CD4-positive, alpha-beta T cell (primary cell): Measurements from ENCODE around the gene OPN3. TPM values are rescaled to one million over a fixed set of nuclear protein-coding genes. Genes with fewer than 3 reads are reported as not detected.

Experiments
- ATAC-seq: fragments of 200-7000 bp; cut with Tn5 transposase; one replicate; pipeline ENCODE4 v1.10.0; 2022; ENCODE audit warnings: mild to moderate bottlenecking; ENCODE audit not compliant: poor library complexity
- CTCF ChIA-PET: fragments of 350-600 bp; sonication (Branson Sonifier 250); formaldehyde crosslinking; loops from one replicate; lab custom pipeline; 2021; ENCODE audit warnings: antibody characterized with exemption, inconsistent platforms; lab: Charles Lee
- POLR2A ChIA-PET: fragments of 350-600 bp; sonication (Branson Sonifier 250); formaldehyde crosslinking; loops from one replicate; lab custom pipeline; 2021; ENCODE audit warnings: antibody characterized with exemption, inconsistent platforms; lab: Charles Lee
- DNase-seq, 14 experiments: peaks; one replicate each; pipeline ENCODE4 v3.0.0-alpha.2; 2013 to 2020; ENCODE audit warnings: mixed read lengths in 2 of 14
- H3K27ac ChIP-seq, 2 donors: one replicate each; pipeline versions ENCODE4 v1.5.1 to v1.7.0; 2013; ENCODE audit warnings: low read length in 2 of 2, low read depth in 1 of 2, mild to moderate bottlenecking in 1 of 2
- H3K27me3 ChIP-seq, 2 experiments: 1 replicate in 1 of 2; 2 replicates in 1 of 2; pipeline versions ENCODE4 v1.6.1 to v1.7.0; 2013; ENCODE audit warnings: low read length in 2 of 2, control low read depth in 1 of 2, mild to moderate bottlenecking in 1 of 2, moderate library complexity in 1 of 2; ENCODE audit not compliant: insufficient read depth in 2 of 2, control insufficient read depth in 1 of 2
- H3K36me3 ChIP-seq: one replicate; pipeline ENCODE4 v1.6.1; 2013; ENCODE audit warnings: low read length, control low read depth; ENCODE audit not compliant: insufficient read depth
- H3K4me1 ChIP-seq: one replicate; pipeline ENCODE4 v1.6.1; 2013; ENCODE audit warnings: low read length, control low read depth; ENCODE audit not compliant: insufficient read depth
- H3K4me3 ChIP-seq: one replicate; pipeline ENCODE4 v1.5.1; 2013; ENCODE audit warnings: mild to moderate bottlenecking, low read length, moderate library complexity
- H3K9me3 ChIP-seq, 2 experiments: 1 replicate in 1 of 2; 2 replicates in 1 of 2; pipeline versions ENCODE4 v1.6.1 to v1.7.0; 2013; ENCODE audit warnings: low read length in 2 of 2, mild to moderate bottlenecking in 2 of 2, control low read depth in 1 of 2, moderate library complexity in 1 of 2; ENCODE audit not compliant: control insufficient read depth in 1 of 2, insufficient read depth in 1 of 2
- H3K27ac Mint-ChIP-seq: one replicate; pipeline ENCODE4 v1.8.0; 2020; ENCODE audit warnings: mixed read lengths
- H3K27me3 Mint-ChIP-seq: one replicate; pipeline ENCODE4 v1.8.0; 2021; ENCODE audit warnings: mixed read lengths
- H3K36me3 Mint-ChIP-seq: one replicate; pipeline ENCODE4 v1.8.0; 2021; ENCODE audit warnings: low read depth, mixed read lengths
- H3K4me1 Mint-ChIP-seq: one replicate; pipeline ENCODE4 v1.8.0; 2021; ENCODE audit warnings: low read depth, mixed read lengths
- H3K4me3 Mint-ChIP-seq: one replicate; pipeline ENCODE4 v1.8.0; 2020; ENCODE audit warnings: mild to moderate bottlenecking, mixed read lengths
- H3K9me3 Mint-ChIP-seq: one replicate; pipeline ENCODE4 v1.8.0; 2020; ENCODE audit warnings: mixed read lengths
- CTCF ChIP-seq: fragments of 200-600 bp; IDR thresholded peaks from one replicate; pipeline ENCODE4 v1.8.0; 2022; ENCODE audit warnings: antibody characterized with exemption, mild to moderate bottlenecking
- intact Hi-C, 2 experiments: fragments of 100-400 bp; cut with DNase I in 1 of 2; cut with micrococcal nuclease in 1 of 2; formaldehyde crosslinking; loops; one replicate each; pipeline versions ENCODE4 v1.15.1 to v1.9.0; 2023 to 2025; cut with DNase I, micrococcal nuclease
- total RNA-seq, 174 experiments: library from RNA in 2 of 174; stranded (reverse) in 2 of 174; gene quantifications; one replicate each; pipeline ENCODE4 v1.2.3 and lab custom pipeline; 2021 to 2026

Gene OPN3
- total RNA-seq, 2 experiments from 2014 or later = 1.9 to 2.3 TPM

- H3K4me3 Mint-ChIP-seq = no peak overlapping the region
- POLR2A ChIA-PET = no interaction called here
- H3K9me3 ChIP-seq = no peaks in the 10 kb centered on the region
- DNase-seq (no peak), ATAC-seq (no peak)
- H3K36me3 ChIP-seq = no peaks in the 10 kb centered on the region
- no peak overlapping the region for H3K27ac ChIP-seq
- no peak overlapping the region for H3K27ac Mint-ChIP-seq
- intact Hi-C loops = no loop called here
- CTCF ChIA-PET = no interaction called here
- TF ChIP-seq CTCF = no peak
- H3K9me3 Mint-ChIP-seq = no peaks in the 10 kb centered on the region
- no peaks in the 10 kb centered on the region for H3K27me3 ChIP-seq
- peaks cover 1% of the 10 kb centered on the region for H3K36me3 Mint-ChIP-seq
- H3K27me3 Mint-ChIP-seq = no peaks in the 10 kb centered on the region
- peaks cover 7% of the 10 kb centered on the region for H3K4me1 Mint-ChIP-seq
- peaks cover 5% of the 10 kb centered on the region for H3K4me1 ChIP-seq
- no peak overlapping the region for H3K4me3 ChIP-seq
Observed at GRCh38 chr1:241557031-241557430, 83.1 kb downstream of the OPN3 start.

- ChIA-PET POLR2A (interaction anchor here (1.0 kb wide), 1 partner anchor 19 kb away, joined by 3 read pairs; no protein-coding TSS in a partner anchor), CTCF (no interaction called here)
- no peak for TF ChIP-seq CTCF
- Histone ChIP-seq H3K9me3 (no peaks in the 10 kb centered on the region), H3K27ac (no peak overlapping the region), H3K36me3 (no peaks in the 10 kb centered on the region), H3K4me1 (peaks cover 12% of the 10 kb centered on the region), H3K27me3 (no peaks in the 10 kb centered on the region), H3K4me3 (no peak overlapping the region)
- DNase-seq = no peak
- no peak for ATAC-seq
- peaks cover 22% of the 10 kb centered on the region for H3K4me1 Mint-ChIP-seq
- intact Hi-C loops = no loop called here
- no peak overlapping the region for H3K4me3 Mint-ChIP-seq
- H3K36me3 Mint-ChIP-seq = peaks cover 5% of the 10 kb centered on the region
- H3K9me3 Mint-ChIP-seq = no peaks in the 10 kb centered on the region
- H3K27me3 Mint-ChIP-seq = no peaks in the 10 kb centered on the region
- H3K27ac Mint-ChIP-seq = no peak overlapping the region
Observed at GRCh38 chr1:241555526-241555925, 84.6 kb downstream of the OPN3 start.

- DNase-seq (no peak), ATAC-seq (no peak)
- intact Hi-C loops = no loop called here
- Histone ChIP-seq H3K27ac (no peak overlapping the region), H3K9me3 (no peaks in the 10 kb centered on the region), H3K27me3 (no peaks in the 10 kb centered on the region), H3K4me3 (no peak overlapping the region), H3K4me1 (peaks cover 12% of the 10 kb centered on the region), H3K36me3 (no peaks in the 10 kb centered on the region)
- peaks cover 25% of the 10 kb centered on the region for H3K4me1 Mint-ChIP-seq
- no peaks in the 10 kb centered on the region for H3K27me3 Mint-ChIP-seq
- H3K9me3 Mint-ChIP-seq = no peaks in the 10 kb centered on the region
- H3K36me3 Mint-ChIP-seq = peaks cover 5% of the 10 kb centered on the region
- ChIA-PET CTCF (interaction anchor here (1.5 kb wide), 1 partner anchor 11 kb away, joined by 3 read pairs; no protein-coding TSS in a partner anchor), POLR2A (no interaction called here)
- no peak for TF ChIP-seq CTCF
- H3K4me3 Mint-ChIP-seq = no peak overlapping the region
- no peak overlapping the region for H3K27ac Mint-ChIP-seq
Observed at GRCh38 chr1:241553886-241554592, 86.1 kb downstream of the OPN3 start.
